ENCODE results near the gene GRID1.

Gene GRID1

GRCh38 chr10:86229811-86230556 lies 136.6 kb downstream of the GRID1 start:
- no peak for DNase-seq (ENCODE audit: low read depth)

GRCh38 chr10:86229376-86229775 lies 137.2 kb downstream of the GRID1 start:
- no peak for DNase-seq (ENCODE audit: low read depth)

DNA sequence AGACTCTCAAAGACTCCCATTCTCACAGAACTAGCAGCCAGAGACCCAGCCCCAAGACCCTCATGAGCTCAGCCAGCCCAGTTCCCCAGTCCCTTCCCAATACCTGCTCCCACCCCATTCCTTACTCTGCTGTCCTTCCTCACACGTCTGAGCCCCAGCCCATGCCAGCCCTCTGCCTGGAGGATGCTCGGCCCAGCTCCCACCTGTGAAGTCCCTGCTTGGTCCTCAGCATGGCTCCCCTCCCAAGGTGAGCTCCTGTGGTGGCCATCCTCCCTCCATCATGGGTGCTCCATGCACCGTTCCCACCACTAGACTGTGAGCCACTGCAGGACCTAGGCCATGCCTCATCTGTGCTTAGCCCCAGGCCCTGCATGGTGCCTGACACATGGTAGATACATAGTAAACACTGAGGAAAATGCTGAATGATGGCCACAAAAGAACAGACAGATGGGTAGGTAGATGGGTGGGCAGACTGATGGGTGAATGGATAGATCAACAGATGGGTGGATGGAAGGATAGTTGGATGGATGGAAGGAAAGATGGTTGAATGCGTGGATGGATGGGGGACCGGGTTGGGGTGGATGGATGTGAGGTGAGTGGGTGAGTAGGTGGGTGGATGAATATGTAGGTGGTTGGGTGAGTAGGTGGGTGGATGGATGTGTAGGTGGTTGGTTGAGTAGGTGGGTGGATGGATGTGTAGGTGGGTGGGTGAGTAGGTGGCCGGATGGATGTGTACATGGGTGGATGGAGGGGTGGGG lies 138.9 kb downstream of the GRID1 start:
- no peak for DNase-seq (ENCODE audit: low read depth)

DNA sequence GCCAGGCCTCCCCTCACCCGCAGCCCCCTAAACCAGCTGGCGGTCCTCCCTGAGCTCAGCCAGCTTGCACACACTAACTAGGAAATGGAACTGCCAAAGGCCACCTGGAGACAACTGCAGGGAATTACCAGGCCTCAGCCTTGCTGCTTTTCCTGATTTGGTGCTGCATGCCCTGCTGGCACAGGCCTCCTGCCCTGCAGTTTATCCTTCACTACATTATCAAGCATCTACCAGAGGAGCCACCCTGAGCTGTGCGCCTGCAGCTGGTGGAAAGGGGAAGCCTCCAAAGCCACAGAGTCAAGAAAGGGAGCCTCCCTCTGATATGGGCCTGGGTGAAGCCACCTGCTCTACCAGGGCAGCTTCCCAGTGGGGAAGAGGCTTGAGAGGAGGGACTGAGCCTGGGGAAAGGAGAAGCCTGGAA lies 139.8 kb downstream of the GRID1 start:
- no peak for DNase-seq (ENCODE audit: low read depth)

DNA sequence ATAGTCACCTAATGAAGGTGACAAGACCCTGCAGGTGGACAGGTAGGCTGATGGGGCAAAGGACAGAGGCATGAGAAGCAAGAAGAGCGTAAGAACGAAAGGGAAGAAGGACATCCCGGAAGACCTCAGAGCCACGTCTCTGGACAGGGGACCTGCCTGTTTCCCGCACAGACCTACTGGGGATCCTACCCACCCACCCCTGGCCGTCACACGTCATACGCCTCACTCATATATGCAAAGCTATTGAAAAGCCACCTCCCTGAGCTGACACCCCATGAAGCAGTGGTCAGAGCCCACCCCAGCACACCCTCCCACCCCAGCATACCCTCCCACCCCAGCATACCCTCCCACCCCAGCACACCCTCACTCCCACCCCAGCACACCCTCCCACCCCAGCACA lies 140.6 kb downstream of the GRID1 start:
- DNase-seq (ENCODE audit: low read depth) = no peak

DNA sequence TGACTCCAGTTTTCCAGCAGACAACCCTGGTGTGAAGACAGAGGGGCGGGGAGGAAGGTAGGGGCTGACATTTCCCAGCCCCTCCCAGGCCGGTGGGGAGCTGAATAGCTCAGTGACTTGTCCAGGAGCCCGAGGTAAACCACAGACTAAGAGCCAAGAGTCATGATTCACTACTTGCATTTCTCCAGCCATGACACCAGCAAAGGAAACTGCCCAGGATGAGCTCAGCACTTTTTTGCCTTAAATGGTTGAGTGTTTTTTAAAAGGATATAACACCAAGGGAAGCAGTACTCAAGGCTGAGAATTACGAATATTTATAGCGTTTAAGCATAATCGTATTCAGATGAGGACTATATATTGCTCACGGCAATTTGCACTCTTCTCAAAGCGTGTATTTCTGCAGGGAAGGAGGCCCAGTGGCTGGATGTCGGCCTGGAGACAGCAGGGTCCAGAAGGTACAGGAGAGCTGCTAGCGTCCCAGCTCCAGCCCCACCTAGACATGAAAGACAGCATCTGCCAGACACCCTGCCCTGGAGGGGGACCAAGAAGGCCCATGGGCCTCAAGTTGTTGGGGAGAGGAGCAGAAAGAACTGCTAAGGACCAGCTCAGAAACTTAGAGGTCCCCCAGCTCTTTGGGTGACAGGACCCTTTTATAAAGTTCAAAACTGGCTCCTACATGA lies 141.4 kb downstream of the GRID1 start:
- DNase-seq (ENCODE audit: low read depth) = no peak

- no peak for DNase-seq (ENCODE audit: low read depth)
Observed at GRCh38 chr10:86224354-86225102, 142.1 kb downstream of the GRID1 start.

- no peak for DNase-seq (ENCODE audit: low read depth)
Observed at GRCh38 chr10:86223256-86223655, 143.3 kb downstream of the GRID1 start.

DNA sequence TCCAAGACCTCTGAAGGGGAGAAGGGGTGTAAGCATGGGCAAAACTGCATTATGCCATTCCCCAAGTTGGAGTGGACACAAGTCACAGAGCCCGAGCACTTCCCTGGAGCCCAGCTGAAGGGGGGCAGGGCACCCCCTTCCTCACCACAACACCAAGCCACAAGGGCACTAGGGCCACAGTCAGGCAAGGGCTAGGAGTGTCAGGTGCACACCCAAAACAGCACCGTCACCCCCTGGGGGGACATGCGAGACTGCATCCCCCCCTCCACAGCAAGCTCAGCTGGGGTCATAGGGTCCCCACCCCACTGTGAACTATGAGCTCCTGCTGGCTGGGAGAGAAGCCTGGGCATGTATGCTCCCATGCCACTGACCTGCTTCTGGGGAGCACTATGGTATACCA lies 143.9 kb downstream of the GRID1 start:
- no peak for DNase-seq (ENCODE audit: low read depth)

DNA sequence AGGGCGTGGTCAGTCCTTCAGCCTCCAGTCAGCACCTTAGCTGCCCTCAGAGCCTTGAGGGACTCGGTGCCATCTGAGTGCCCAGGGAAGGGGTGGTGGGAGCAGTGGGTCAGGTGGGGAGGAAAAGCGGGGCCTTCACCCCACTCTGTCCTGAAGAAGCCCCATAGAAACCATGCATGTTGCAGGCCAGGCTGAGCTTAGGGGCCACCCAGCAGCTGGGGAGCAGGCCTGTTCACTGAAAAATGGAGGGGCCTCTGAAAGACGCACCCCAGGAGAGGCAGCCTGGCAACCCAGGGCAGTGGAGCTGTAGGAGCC lies 144.3 kb downstream of the GRID1 start:
- DNase-seq (ENCODE audit: low read depth) = no peak

DNA sequence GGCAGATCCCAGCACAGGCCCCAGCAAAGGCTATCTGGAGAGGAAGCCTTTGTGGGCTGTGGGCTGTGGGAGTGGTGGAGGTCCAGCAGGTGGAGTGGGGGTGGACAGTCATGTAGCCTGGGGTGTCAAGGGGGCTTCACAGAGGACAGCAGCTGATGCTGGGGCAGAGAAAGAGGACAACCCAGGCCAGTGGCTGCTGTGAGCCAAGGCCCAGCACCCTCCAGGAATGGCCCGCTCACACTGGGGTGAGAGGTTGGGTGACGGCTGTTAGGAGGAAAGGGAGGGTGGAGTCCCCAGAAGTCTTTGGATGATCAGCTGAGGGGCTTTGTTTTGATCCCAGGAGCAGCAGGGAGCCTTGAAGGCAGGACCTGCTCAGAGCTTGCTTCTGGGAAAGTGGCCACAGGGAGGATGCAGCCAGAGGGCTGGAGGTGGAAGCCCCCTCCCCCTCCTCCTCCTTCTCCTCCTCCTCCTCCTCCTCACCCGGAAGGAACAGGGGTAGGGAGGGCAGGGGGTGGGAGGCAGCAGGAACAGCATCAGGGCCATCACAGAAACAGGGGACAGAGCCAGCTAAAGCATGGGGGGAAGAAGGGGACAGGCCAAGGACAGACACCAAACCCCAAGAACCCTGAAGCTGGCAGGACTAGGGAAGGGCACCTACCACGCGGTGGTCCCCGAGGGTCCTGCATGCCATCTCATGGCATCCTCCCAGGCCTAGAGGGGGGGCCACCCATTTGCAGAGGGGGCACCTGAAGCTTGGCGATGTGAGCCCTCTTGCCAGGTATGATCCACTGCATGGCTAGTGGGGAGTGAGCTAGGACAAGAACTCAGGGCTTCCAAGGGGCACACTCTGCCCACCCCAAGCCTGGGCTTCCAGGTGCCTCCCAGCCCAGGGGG lies 144.9 kb downstream of the GRID1 start:
- DNase-seq (ENCODE audit: low read depth) = no peak

DNA sequence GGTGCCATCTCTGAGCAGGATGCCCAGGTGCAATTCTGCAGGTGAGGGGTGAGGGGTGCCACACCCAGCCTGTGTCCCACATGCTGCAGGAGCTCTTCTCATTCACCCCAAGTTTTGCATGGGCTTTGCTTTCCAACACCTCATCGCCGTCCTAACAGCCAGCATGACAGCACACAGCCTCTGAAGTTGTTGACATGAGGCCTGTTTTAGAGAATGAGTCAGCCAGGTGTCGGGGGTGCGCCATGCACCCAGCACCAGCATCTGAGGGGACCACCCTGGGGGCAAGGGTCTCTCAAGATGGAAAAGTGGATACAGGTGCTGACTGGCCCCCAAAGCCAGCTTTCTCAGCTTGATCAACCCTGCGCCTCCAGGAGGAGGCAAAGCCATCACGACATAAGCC lies 146.0 kb downstream of the GRID1 start:
- no peak for DNase-seq (ENCODE audit: low read depth)

GRCh38 chr10:86219271-86219670 lies 147.3 kb downstream of the GRID1 start:
- no peak for DNase-seq (ENCODE audit: low read depth)

GRCh38 chr10:86218842-86219241 lies 147.8 kb downstream of the GRID1 start:
- DNase-seq (ENCODE audit: low read depth) = no peak

DNA sequence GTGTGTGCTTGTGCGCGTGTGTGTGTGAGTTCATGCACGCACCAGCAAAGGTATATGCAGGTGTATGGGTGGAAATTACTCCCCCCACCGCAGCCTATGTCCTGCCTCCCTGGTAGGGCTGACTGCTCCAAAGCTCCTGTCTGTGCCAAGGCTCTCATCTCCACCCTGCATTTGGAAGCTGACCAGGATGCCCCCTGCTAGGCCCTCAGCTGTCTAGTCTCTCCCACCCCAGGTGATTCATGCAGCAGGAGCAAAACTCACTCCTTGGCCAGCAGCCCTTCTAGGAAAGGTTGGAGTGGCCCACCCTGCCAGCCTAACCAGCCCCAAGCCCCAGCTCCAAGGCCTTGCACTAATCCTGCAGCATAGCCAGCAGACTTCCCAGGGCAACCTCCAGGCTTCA lies 148.4 kb downstream of the GRID1 start:
- DNase-seq (ENCODE audit: low read depth) = no peak

DNA sequence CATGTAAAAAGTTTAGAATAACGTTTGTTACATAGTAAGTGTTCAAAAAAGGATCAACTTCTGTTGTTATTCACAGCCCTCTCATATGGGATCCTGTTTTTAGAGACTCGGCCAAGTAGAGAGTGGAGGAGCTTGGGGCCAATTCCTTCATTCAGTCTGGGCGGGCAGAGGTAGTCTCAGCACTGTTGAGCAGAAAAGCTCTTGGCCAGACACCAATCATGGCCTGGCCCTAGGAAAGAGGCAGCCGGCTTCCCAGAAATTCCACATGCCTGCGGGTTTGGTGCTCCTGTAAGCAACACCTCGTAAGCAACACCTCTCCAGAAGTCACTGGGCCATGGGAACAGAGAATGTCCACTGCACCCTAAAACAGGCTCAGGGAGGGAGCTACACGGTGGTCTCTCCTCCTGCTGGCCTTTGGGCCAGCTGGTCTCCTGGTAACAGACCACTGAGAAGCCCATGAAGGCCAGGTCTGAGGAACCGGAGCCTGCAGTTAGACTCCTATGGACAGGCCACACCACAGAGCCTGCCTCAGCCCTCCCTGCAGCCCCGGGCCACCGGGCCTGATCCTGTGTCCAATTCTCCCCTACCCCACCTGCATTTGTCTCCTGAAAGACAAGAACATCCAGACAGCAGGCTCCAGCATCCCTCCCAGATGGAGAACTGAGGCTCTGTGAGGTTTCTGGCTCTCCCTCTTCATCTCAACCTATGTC lies 149.1 kb downstream of the GRID1 start:
- DNase-seq (ENCODE audit: low read depth) = no peak

- no peak for DNase-seq (ENCODE audit: low read depth)
Observed at GRCh38 chr10:86216886-86217285, 149.7 kb downstream of the GRID1 start.

- no peak for DNase-seq (ENCODE audit: low read depth)
Observed at GRCh38 chr10:86215712-86216111, 150.9 kb downstream of the GRID1 start.

GRCh38 chr10:86215046-86215445 lies 151.5 kb downstream of the GRID1 start:
- no peak for DNase-seq (ENCODE audit: low read depth)

DNA sequence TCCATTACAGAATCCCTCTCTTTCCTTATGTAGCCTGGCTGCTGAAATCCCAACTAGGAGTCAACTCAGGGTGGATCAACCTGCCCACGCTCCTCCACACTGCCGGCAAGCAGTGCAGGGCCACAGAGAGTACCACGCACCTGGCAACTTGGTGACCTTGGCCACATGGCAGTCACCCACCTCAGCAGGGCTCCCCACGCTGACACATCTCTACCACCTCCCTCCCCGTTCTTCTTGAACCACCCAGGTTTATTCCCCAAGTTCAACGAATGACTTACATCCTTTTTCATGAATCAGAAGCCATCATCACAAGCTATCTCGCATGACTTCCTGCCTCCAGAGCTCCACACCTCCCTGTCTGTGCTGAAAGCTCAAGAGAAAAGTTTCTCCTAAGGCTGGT lies 153.4 kb downstream of the GRID1 start:
- no peak for DNase-seq (ENCODE audit: low read depth)

DNA sequence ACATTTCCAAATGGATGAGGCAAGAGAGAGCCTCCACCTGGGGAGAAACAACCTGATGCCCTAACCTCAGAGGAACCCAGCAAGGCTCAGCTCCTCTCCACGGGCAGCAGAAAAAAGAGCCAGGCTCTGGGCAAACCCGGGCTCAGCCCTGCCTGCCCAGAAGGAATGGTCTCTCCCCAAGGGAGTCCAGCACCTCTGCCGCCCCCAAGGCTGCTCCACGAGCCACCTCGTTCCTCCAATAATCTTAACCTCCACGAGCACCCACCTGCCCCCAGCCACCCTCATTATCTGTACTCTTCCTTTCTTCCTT lies 154.2 kb downstream of the GRID1 start:
- DNase-seq (ENCODE audit: low read depth) = no peak

All from stimulated activated CD8-positive, alpha-beta memory T cell treated with anti-CD3 and anti-CD28 coated beads, Interleukin-4, amount 100 ng/mL, for 24 hours (primary cell).